Activated T-cell treated with anti-CD3 and anti-CD28 coated beads, Interleukin-2, amount 50 U/mL, for 24 hours (primary cell): ENCODE results near the gene MLANA.

ENCODE experiments used
- DNase-seq: peaks from one replicate; pipeline ENCODE4 v3.0.0-alpha.2; 2020
- H3K27ac Mint-ChIP-seq: 2 replicates; pipeline ENCODE4 v1.8.0; 2020; ENCODE audit warnings: mild to moderate bottlenecking, mixed read lengths
- H3K27me3 Mint-ChIP-seq: 2 replicates; pipeline ENCODE4 v1.8.0; 2020; ENCODE audit warnings: mixed read lengths
- H3K36me3 Mint-ChIP-seq: 2 replicates; pipeline ENCODE4 v1.8.0; 2020; ENCODE audit warnings: low read depth, mixed read lengths
- H3K4me1 Mint-ChIP-seq: 2 replicates; pipeline ENCODE4 v1.8.0; 2020; ENCODE audit warnings: low read depth, mixed read lengths
- H3K4me3 Mint-ChIP-seq: 2 replicates; pipeline ENCODE4 v1.8.0; 2020; ENCODE audit warnings: mild to moderate bottlenecking, moderate library complexity, mixed read lengths
- H3K9me3 Mint-ChIP-seq: 2 replicates; pipeline ENCODE4 v1.8.0; 2020; ENCODE audit warnings: mixed read lengths

MLANA gene

GRCh38 chr9:5949103-5949699, 58.5 kb downstream of the MLANA start:
- Mint-ChIP-seq H3K4me3 (peak overlapping the region; percentile 25), H3K27me3 (no peaks in the 10 kb centered on the region), H3K9me3 (no peaks in the 10 kb centered on the region), H3K27ac (no peak overlapping the region), H3K36me3 (peaks cover 3% of the 10 kb centered on the region), H3K4me1 (peaks cover 33% of the 10 kb centered on the region)
- DNase-seq, result no peak

GRCh38 chr9:5950261-5950660, 59.6 kb downstream of the MLANA start:
- Mint-ChIP-seq H3K36me3 (peaks cover 4% of the 10 kb centered on the region), H3K4me1 (peaks cover 29% of the 10 kb centered on the region), H3K9me3 (no peaks in the 10 kb centered on the region), H3K27me3 (no peaks in the 10 kb centered on the region), H3K4me3 (no peak overlapping the region), H3K27ac (no peak overlapping the region)
- DNase-seq, result no peak

DNA sequence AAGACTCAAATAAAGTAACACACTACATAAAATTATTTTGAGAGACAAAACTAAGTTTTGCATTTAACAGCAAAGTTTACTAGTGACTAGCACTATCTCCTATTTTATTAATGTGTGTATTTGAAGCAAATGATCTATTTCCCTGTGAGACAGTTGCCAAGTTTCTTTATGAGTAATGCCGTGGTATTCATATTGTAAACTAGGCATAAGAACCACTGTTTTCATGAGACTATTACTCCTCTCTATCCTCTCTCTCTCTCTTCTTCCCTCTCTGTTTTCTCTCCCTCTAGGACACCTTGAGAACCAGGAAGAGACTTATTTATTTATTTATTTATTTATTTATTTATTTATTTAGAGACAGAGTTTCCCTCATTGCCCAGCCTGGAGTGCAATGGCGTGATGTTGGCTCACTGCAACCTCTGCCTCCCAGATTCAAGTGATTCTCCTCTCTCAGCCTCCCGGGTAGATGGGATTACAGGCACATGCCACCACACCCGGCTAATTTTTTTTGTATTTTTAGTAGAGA, 61.1 kb downstream of the MLANA start:
- Mint-ChIP-seq H3K27ac (no peak overlapping the region), H3K4me3 (no peak overlapping the region), H3K36me3 (peaks cover 4% of the 10 kb centered on the region), H3K4me1 (peaks cover 27% of the 10 kb centered on the region), H3K9me3 (no peaks in the 10 kb centered on the region), H3K27me3 (no peaks in the 10 kb centered on the region)
- DNase-seq, result no peak

DNA sequence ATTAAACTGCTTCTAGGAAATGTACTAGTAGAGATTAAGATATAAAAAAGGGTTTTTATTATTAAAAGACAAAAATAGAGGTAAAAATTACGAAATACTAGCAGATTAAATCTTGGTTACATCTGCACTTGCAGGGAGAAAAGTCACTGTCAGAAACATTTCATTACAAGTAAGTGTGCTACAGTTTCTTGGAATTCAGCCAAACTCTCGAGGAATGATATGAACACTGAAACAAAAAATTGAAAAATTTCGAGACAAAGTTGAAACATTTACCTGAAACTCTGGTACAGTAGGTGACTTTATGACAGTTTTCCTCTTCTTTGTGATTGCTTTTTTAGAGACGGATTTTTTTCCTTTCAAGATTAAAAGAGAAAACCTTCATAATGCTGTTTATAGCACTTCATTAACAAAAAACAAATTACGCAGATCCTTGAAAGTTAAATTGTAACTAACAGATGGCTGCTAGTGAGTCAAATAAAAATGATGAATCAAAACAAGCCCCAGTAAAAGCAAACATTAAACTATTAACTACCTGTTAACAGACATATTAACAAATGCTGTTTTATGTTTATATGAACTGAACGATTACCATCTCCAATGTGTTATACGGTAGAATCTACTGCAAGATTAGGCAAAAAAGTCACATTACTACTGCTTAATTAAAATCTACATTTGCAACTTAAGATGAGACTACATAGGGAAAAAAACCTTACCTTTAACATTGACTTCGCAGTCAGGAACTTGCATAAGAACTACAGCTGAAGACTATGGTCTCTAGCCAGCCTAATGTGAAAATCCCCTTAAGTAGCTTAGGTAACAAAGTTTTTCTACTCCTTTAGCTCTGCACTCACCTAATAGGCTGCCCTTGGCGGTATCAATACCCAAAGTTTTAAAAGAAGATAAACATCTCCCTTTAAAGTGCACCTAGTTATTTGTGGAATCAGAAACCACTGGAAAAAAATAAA, 63.3 kb downstream of the MLANA start:
- Mint-ChIP-seq H3K4me1 (peaks cover 14% of the 10 kb centered on the region), H3K27ac (no peak overlapping the region), H3K9me3 (no peaks in the 10 kb centered on the region), H3K36me3 (peaks cover 4% of the 10 kb centered on the region), H3K4me3 (no peak overlapping the region), H3K27me3 (no peaks in the 10 kb centered on the region)
- DNase-seq, result no peak

DNA sequence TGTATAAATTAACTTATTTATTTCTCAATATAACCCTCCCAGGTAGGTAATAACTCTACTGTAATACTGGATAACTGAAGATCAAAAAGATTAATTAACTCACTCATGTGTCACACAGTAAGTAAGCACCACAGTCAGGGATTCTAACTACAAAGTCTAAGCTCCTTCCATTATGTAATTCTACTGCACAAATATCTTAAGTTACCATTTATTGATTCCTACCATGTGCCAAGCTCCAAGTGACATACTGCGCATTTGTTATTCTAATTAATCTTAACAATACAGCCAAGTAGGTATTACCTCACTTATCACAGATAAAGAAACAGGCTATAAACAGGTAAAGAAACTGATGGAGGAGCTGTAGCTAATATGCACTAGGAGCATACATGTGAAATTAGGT, 66.5 kb downstream of the MLANA start:
- Mint-ChIP-seq H3K27ac (no peak overlapping the region), H3K4me1 (peaks cover 4% of the 10 kb centered on the region), H3K4me3 (no peak overlapping the region), H3K36me3 (peaks cover 8% of the 10 kb centered on the region), H3K27me3 (no peaks in the 10 kb centered on the region), H3K9me3 (no peaks in the 10 kb centered on the region)
- no peak for DNase-seq

DNA sequence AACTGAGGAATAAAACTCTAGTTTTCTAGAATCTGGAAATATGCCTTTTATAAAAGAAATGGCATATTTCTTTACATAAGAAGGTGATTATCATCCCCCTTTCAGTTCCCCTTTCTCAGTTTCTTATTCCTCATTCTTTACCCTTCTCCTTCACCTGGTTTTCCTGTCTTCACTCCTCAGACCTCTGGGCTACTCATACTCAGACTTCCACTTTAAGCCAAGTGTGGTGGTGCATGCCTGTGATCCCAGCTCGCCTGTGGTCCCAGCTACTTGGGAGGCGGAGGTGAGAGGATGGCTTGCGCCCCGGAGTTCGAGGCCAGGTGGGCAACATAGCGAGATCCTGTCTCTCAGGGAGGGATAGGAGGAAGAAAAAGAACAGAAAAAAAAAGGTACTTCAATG, 67.6 kb downstream of the MLANA start:
- H3K4me1 Mint-ChIP-seq, result peaks cover 4% of the 10 kb centered on the region
- no peak overlapping the region for H3K4me3 Mint-ChIP-seq
- no peaks in the 10 kb centered on the region for H3K9me3 Mint-ChIP-seq
- peaks cover 8% of the 10 kb centered on the region for H3K36me3 Mint-ChIP-seq
- DNase-seq, result no peak
- H3K27me3 Mint-ChIP-seq, result no peaks in the 10 kb centered on the region
- H3K27ac Mint-ChIP-seq, result no peak overlapping the region
